ENCODE data around the gene GNPTG. TPM values are rescaled to one million over a fixed set of nuclear protein-coding genes. Genes with fewer than 3 reads are reported as not detected.

GNPTG gene
- total RNA-seq, result 30.8 and 53.4 TPM in 2 replicates

GRCh38 chr16:1351582-1352362, at the start of gene GNPTG, which contains the start of gene TSR3:
TSS of gene GNPTG (plus strand) at chr16:1351931. CDS start at chr16:1351966, 35 bp downstream.
TSS of gene TSR3 (minus strand) at chr16:1351878. CDS start at chr16:1351804, 74 bp downstream.

DNA sequence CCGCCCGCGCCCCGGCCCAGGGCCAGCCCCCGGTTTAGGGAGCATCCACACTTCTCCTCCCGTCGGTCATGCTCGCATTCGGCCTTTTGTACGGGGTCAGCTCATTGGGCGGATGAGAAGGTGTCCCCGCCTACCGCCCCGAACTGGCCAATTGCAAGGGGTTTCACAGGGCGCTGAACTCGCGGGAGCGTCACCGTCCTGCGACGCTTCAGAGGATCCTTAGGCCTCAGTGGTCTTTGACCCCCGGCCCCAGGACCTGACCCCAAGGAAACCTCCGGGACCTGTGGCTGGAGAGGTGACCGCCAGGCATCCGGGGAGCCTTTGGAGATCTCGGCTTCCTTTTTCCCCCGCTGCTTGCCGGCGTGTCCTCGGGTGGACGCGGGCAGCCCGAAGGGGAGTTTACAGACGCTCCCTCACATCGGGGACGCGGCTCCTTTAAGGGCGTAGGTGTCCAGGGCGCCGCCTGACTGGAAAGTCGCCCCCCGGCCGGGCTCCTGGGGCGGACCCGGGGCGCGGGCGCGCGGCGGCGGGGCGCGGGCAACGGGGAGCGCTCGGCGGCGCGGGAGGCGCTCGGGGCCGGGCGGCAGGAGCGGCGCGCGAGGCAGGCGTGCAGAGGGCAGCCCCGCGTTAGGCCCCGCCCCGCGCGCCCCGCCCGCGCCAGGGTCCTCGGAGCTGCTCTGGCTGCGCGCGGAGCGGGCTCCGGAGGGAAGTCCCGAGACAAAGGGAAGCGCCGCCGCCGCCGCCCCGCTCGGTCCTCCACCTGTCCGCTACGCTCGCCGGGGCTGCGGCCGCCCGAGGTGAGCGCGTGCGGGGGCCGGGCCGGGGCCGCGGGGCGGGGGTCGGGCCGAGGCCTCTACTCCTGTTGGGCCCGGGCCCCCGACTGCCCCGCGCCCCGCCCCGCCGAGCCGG, 42.5 kb upstream of the GNPTG start, which contains the start of gene UBE2I:
Gene UBE2I (plus strand): TSS at position 660 of the 909 bp plus-strand sequence. CDS start 4,395 bp downstream, outside the sequence.

GRCh38 chr16:1333149-1333812, 18.4 kb upstream of the GNPTG start, which contains the start of gene BAIAP3:
TSS of gene BAIAP3 (plus strand) at chr16:1333645. CDS start at chr16:1338550, 4,905 bp downstream.

Other genes with a start within 250 kb of the GNPTG start
- gene CACNA1H, start 198.8 kb upstream of the GNPTG start, total RNA-seq, result under 0.01 and 0.11 TPM in 2 replicates
- gene TPSG1, start 126.7 kb upstream of the GNPTG start, total RNA-seq, result not detected in 2 replicates
- gene TPSB2, start 121.7 kb upstream of the GNPTG start, total RNA-seq, result not detected in 2 replicates
- gene TPSAB1, start 111.2 kb upstream of the GNPTG start, total RNA-seq, result not detected in 2 replicates
- not detected in 2 replicates for gene TPSD1, start 95.9 kb upstream of the GNPTG start, total RNA-seq
- gene UBE2I, start 42.3 kb upstream of the GNPTG start, total RNA-seq, result 46.3 and 51.9 TPM in 2 replicates
- gene BAIAP3, start 18.3 kb upstream of the GNPTG start, total RNA-seq, result 0.54 TPM in 1 of 2 replicates, not detected in the other
- 41.2 and 84.2 TPM in 2 replicates for gene TSR3, start 53 bp upstream of the GNPTG start, total RNA-seq
- 7.0 and 7.5 TPM in 2 replicates for gene UNKL, start 62.8 kb downstream of the GNPTG start, total RNA-seq
- 12.4 and 15.3 TPM in 2 replicates for gene UQCC4, start 68.8 kb downstream of the GNPTG start, total RNA-seq
- not detected in 2 replicates for gene PERCC1, start 79.1 kb downstream of the GNPTG start, total RNA-seq
- gene CCDC154, start 92.6 kb downstream of the GNPTG start, total RNA-seq, result 0.33 and 0.39 TPM in 2 replicates
- 47.3 and 78.1 TPM in 2 replicates for gene CLCN7, start 123.1 kb downstream of the GNPTG start, total RNA-seq
- gene PTX4, start 137.0 kb downstream of the GNPTG start, total RNA-seq, result not detected in 2 replicates
- 15.3 and 18.9 TPM in 2 replicates for gene TELO2, start 141.4 kb downstream of the GNPTG start, total RNA-seq
- gene TMEM204, start 181.7 kb downstream of the GNPTG start, total RNA-seq, result under 0.01 TPM in 1 of 2 replicates, not detected in the other